Upper lobe of left lung (tissue), 4 donors: ENCODE measurements around the gene UNC13B.

Experiments
- CTCF ChIP-seq, 6 experiments: fragments of 450-650 bp in 4 of 6; fragments of 200-600 bp in 2 of 6; sonication (generic) in 2 of 6; IDR thresholded peaks; one replicate each; pipeline ENCODE4 v1.5.1; 2016 to 2019; ENCODE audit warnings: antibody characterized with exemption in 6 of 6
- EP300 ChIP-seq, 4 donors: sonication (generic); formaldehyde crosslinking; IDR thresholded peaks; one replicate each; pipeline ENCODE4 v1.5.1; 2017; ENCODE audit warnings: antibody characterized with exemption in 4 of 4, control low read depth in 2 of 4
- POLR2A ChIP-seq, 4 donors: fragments of 450-650 bp; IDR thresholded peaks; one replicate each; pipeline ENCODE4 v1.5.1; 2016 to 2017; ENCODE audit warnings: antibody characterized with exemption in 4 of 4, mild to moderate bottlenecking in 2 of 4

GRCh38 chr9:35260186-35260585, 98.4 kb downstream of the UNC13B start:
- no peak for TF ChIP-seq CTCF (IDR thresholded peaks at IDR 0.05)
- no peak for TF ChIP-seq EP300 (IDR thresholded peaks at IDR 0.05)
- TF ChIP-seq POLR2A (IDR thresholded peaks at IDR 0.05) = no peak
